ENCODE data around the gene MAD1L1. TPM values are rescaled to one million over a fixed set of nuclear protein-coding genes. Genes with fewer than 3 reads are reported as not detected.

MAD1L1 gene
- total RNA-seq, 1 donor from 2014 or later = 53.8 TPM

- TF ChIP-seq CTCF (conservative IDR thresholded peaks at IDR 0.05) = no peak
- Mint-ChIP-seq H3K9me3 (no peaks in the 10 kb centered on the region), H3K27ac (ENCODE audit: unreplicated experiment) (no peak overlapping the region), H3K4me3 (no peak overlapping the region), H3K4me1 (peaks cover 9% of the 10 kb centered on the region), H3K27me3 (ENCODE audit: low read depth) (no peaks in the 10 kb centered on the region), H3K36me3 (ENCODE audit: low read depth) (no peaks in the 10 kb centered on the region)
- DNase-seq (ENCODE audit: low read depth, low spot score) = no peak
These were observed 364.1 kb downstream of the MAD1L1 start for GRCh38 chr7:1868516-1869165.

GRCh38 chr7:1867370-1868260 is 365.1 kb downstream of the MAD1L1 start:
- Mint-ChIP-seq H3K27me3 (ENCODE audit: low read depth) (no peaks in the 10 kb centered on the region), H3K9me3 (no peaks in the 10 kb centered on the region), H3K36me3 (ENCODE audit: low read depth) (no peaks in the 10 kb centered on the region), H3K4me1 (peaks cover 11% of the 10 kb centered on the region), H3K4me3 (no peak overlapping the region), H3K27ac (ENCODE audit: unreplicated experiment) (no peak overlapping the region)
- TF ChIP-seq CTCF (conservative IDR thresholded peaks at IDR 0.05) = no peak
- no peak for DNase-seq (ENCODE audit: low read depth, low spot score)

GRCh38 chr7:1866601-1867000 is 366.1 kb downstream of the MAD1L1 start:
- no peaks in the 10 kb centered on the region for H3K9me3 Mint-ChIP-seq
- no peaks in the 10 kb centered on the region for H3K27me3 Mint-ChIP-seq (ENCODE audit: low read depth)
- H3K4me3 Mint-ChIP-seq = no peak overlapping the region
- no peak for TF ChIP-seq CTCF (conservative IDR thresholded peaks at IDR 0.05)
- no peaks in the 10 kb centered on the region for H3K36me3 Mint-ChIP-seq (ENCODE audit: low read depth)
- H3K4me1 Mint-ChIP-seq = peaks cover 14% of the 10 kb centered on the region
- peak overlapping the region; percentile 19 for H3K27ac Mint-ChIP-seq (ENCODE audit: unreplicated experiment)
- DNase-seq (ENCODE audit: low read depth, low spot score) = no peak

GRCh38 chr7:1865571-1866255 is 367.0 kb downstream of the MAD1L1 start:
- no peak for TF ChIP-seq CTCF (conservative IDR thresholded peaks at IDR 0.05)
- H3K9me3 Mint-ChIP-seq = no peaks in the 10 kb centered on the region
- H3K4me1 Mint-ChIP-seq = peaks cover 14% of the 10 kb centered on the region
- no peaks in the 10 kb centered on the region for H3K27me3 Mint-ChIP-seq (ENCODE audit: low read depth)
- DNase-seq (ENCODE audit: low read depth, low spot score) = no peak
- no peak overlapping the region for H3K4me3 Mint-ChIP-seq
- H3K27ac Mint-ChIP-seq (ENCODE audit: unreplicated experiment) = no peak overlapping the region
- no peaks in the 10 kb centered on the region for H3K36me3 Mint-ChIP-seq (ENCODE audit: low read depth)

GRCh38 chr7:1865000-1865555 is 367.7 kb downstream of the MAD1L1 start:
- DNase-seq (ENCODE audit: low read depth, low spot score) = no peak
- TF ChIP-seq CTCF (conservative IDR thresholded peaks at IDR 0.05) = no peak
- no peak overlapping the region for H3K4me3 Mint-ChIP-seq
- H3K27ac Mint-ChIP-seq (ENCODE audit: unreplicated experiment) = peak overlapping the region; percentile 58
- peaks cover 14% of the 10 kb centered on the region for H3K4me1 Mint-ChIP-seq
- H3K9me3 Mint-ChIP-seq = no peaks in the 10 kb centered on the region
- H3K36me3 Mint-ChIP-seq (ENCODE audit: low read depth) = no peaks in the 10 kb centered on the region
- no peaks in the 10 kb centered on the region for H3K27me3 Mint-ChIP-seq (ENCODE audit: low read depth)

Measured in neural crest cell (in vitro differentiated cells).